HEK293 (cell line): Measurements from ENCODE around the gene KRTAP21-2.
A peak's percentile ranks its signal among the peaks of the same experiment; 100 is the strongest.

Source experiments
- CTCF ChIA-PET: fragments of 350-600 bp; formaldehyde crosslinking; extraction: SDS; loops from one replicate; lab custom pipeline; 2021; ENCODE audit warnings: antibody characterized with exemption; lab: Yijun Ruan, JAX
- POLR2A ChIA-PET: fragments of 300-600 bp; formaldehyde crosslinking; extraction: SDS; loops from one replicate; lab custom pipeline; 2020; ENCODE audit warnings: antibody characterized with exemption, inconsistent platforms; lab: Yijun Ruan, JAX
- H3K27ac ChIP-seq: fragments of 200-500 bp; sonication (Bioruptor generic); 2 replicates; pipeline ENCODE4 v1.5.1; 2014; ENCODE audit warnings: low read depth, low read length, control low read depth, inconsistent platforms; ENCODE audit errors: extremely low read depth
- H3K36me3 ChIP-seq, 2 experiments: fragments of 200-500 bp in 1 of 2; sonication (Bioruptor generic) in 1 of 2; 1 replicate in 1 of 2; 2 replicates in 1 of 2; pipeline ENCODE4 v1.5.1; 2014 to 2017; ENCODE audit warnings: inconsistent platforms in 2 of 2, low read length in 2 of 2; ENCODE audit not compliant: control insufficient read depth in 2 of 2, insufficient read depth in 1 of 2
- H3K4me1 ChIP-seq: fragments of 200-500 bp; sonication (Bioruptor generic); 2 replicates; pipeline ENCODE4 v1.5.1; 2014; ENCODE audit warnings: mild to moderate bottlenecking, low read length, inconsistent platforms; ENCODE audit not compliant: control insufficient read depth, insufficient read depth
- H3K4me3 ChIP-seq: 2 replicates; pipeline ENCODE4 v1.5.1; 2011; ENCODE audit warnings: low read depth, mild to moderate bottlenecking, control low read depth, low read length, moderate library complexity
- H3K9me3 ChIP-seq: fragments of 200-500 bp; sonication (Bioruptor generic); 2 replicates; pipeline ENCODE4 v1.5.1; 2014; ENCODE audit warnings: low read depth, low read length, inconsistent platforms; ENCODE audit not compliant: control insufficient read depth, insufficient read depth
- BCL11A ChIP-seq: fragments of 450-650 bp; formaldehyde crosslinking; IDR thresholded peaks from 2 replicates; pipeline ENCODE4 v1.5.1; 2016; ENCODE audit warnings: low read depth, missing biosample characterization, missing genetic modification characterization
- BCL11B ChIP-seq: fragments of 450-650 bp; formaldehyde crosslinking; IDR thresholded peaks from 2 replicates; pipeline ENCODE4 v1.5.1; 2016; ENCODE audit warnings: low read depth, missing biosample characterization, missing genetic modification characterization
- PRDM1 ChIP-seq: fragments of 450-650 bp; formaldehyde crosslinking; IDR thresholded peaks from 2 replicates; pipeline ENCODE4; 2016; ENCODE audit warnings: missing biosample characterization, missing genetic modification characterization
- ZNF133 ChIP-seq: fragments of 450-650 bp; formaldehyde crosslinking; IDR thresholded peaks from 2 replicates; pipeline ENCODE4 v1.5.1; 2016; ENCODE audit warnings: missing biosample characterization, missing genetic modification characterization
- ZNF146 ChIP-seq: fragments of 450-650 bp; formaldehyde crosslinking; IDR thresholded peaks from 2 replicates; pipeline ENCODE4 v1.5.1; 2016; ENCODE audit warnings: missing biosample characterization, missing genetic modification characterization
- ZNF366 ChIP-seq: fragments of 450-650 bp; formaldehyde crosslinking; conservative IDR thresholded peaks from 2 replicates; pipeline ENCODE4 v1.5.1; 2016; ENCODE audit warnings: missing biosample characterization, missing genetic modification characterization
- ZNF548 ChIP-seq: fragments of 450-650 bp; formaldehyde crosslinking; IDR thresholded peaks from 2 replicates; pipeline ENCODE4 v1.5.1; 2016; ENCODE audit warnings: missing biosample characterization, missing genetic modification characterization
- ZNF629 ChIP-seq: fragments of 450-650 bp; formaldehyde crosslinking; IDR thresholded peaks from 2 replicates; pipeline ENCODE4 v1.5.1; 2017; ENCODE audit warnings: missing biosample characterization, missing genetic modification characterization
- ZNF843 ChIP-seq: fragments of 450-650 bp; formaldehyde crosslinking; IDR thresholded peaks from 2 replicates; pipeline ENCODE4 v1.5.1; 2016; ENCODE audit warnings: missing biosample characterization, missing genetic modification characterization
- TF ChIP-seq, protein P1 (sequence below): fragments of 450-650 bp; IDR thresholded peaks from 2 replicates; pipeline ENCODE4 v1.5.1; 2018; ENCODE audit warnings: missing biosample characterization, missing genetic modification characterization
- TF ChIP-seq, protein P2 (sequence below): fragments of 450-650 bp; formaldehyde crosslinking; IDR thresholded peaks from 2 replicates; pipeline ENCODE4 v1.5.1; 2016; ENCODE audit warnings: missing biosample characterization, missing genetic modification characterization
- TF ChIP-seq, protein P3 (sequence below): fragments of 450-650 bp; formaldehyde crosslinking; IDR thresholded peaks from 2 replicates; pipeline ENCODE4 v1.5.1; 2016; ENCODE audit warnings: missing biosample characterization, missing genetic modification characterization
- TF ChIP-seq, protein P4 (sequence below): fragments of 450-650 bp; formaldehyde crosslinking; conservative IDR thresholded peaks from 2 replicates; pipeline ENCODE4 v1.5.1; 2016; ENCODE audit warnings: low read depth, missing biosample characterization, missing genetic modification characterization
- TF ChIP-seq, protein P5 (sequence below): fragments of 450-650 bp; formaldehyde crosslinking; IDR thresholded peaks from 2 replicates; pipeline ENCODE4 v1.5.1; 2016; ENCODE audit warnings: missing biosample characterization, missing genetic modification characterization
- TF ChIP-seq, protein P6 (sequence below): fragments of 450-650 bp; formaldehyde crosslinking; IDR thresholded peaks from 2 replicates; pipeline ENCODE4 v1.5.1; 2017; ENCODE audit warnings: missing biosample characterization, missing genetic modification characterization
- TF ChIP-seq, protein P7 (sequence below): fragments of 450-650 bp; formaldehyde crosslinking; IDR thresholded peaks from 2 replicates; pipeline ENCODE4 v1.5.1; 2016; ENCODE audit warnings: missing biosample characterization, missing genetic modification characterization
- TF ChIP-seq, protein P8 (sequence below): fragments of 450-650 bp; formaldehyde crosslinking; IDR thresholded peaks from 2 replicates; pipeline ENCODE4 v1.5.1; 2016; ENCODE audit warnings: missing biosample characterization, missing genetic modification characterization

Gene KRTAP21-2

DNA sequence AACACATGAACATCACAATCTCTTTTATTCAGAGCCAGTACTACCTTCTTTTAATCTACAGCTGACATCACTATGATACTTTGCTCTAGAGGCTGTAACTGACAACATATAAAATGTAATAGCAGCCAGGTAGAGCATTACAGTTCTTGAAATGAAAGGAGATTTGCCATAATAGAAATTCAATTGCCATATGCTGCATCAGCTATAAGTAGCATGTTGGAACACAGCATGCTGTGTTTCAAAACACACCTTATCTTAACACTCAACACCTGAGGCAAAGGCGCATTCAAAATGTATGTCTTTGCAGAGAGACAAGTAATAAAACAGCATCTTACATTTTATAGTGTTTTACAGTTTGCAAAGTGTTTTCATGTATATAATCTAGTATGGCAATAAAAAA lies 32.2 kb upstream of the KRTAP21-2 start:
- POLR2A ChIA-PET: no interaction called here
- no peak for TF ChIP-seq ZNF548 (tag by site-specific recombination)
- TF ChIP-seq BCL11A (tag by site-specific recombination): no peak
- TF ChIP-seq, protein P1, sequence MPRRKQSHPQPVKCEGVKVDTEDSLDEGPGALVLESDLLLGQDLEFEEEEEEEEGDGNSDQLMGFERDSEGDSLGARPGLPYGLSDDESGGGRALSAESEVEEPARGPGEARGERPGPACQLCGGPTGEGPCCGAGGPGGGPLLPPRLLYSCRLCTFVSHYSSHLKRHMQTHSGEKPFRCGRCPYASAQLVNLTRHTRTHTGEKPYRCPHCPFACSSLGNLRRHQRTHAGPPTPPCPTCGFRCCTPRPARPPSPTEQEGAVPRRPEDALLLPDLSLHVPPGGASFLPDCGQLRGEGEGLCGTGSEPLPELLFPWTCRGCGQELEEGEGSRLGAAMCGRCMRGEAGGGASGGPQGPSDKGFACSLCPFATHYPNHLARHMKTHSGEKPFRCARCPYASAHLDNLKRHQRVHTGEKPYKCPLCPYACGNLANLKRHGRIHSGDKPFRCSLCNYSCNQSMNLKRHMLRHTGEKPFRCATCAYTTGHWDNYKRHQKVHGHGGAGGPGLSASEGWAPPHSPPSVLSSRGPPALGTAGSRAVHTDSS (tag by site-specific recombination): no peak
- TF ChIP-seq, all 188 proteins: peak for 0
- CTCF ChIA-PET: interaction anchor here (0.6 kb wide), 2 partner anchors 10 to 36 kb away, joined by 3 to 4 read pairs; no protein-coding TSS in a partner anchor
- Histone ChIP-seq H3K9me3 (no peaks in the 10 kb centered on the region; the same call in 1 of the 2 replicates), H3K4me3 (no peak overlapping the region), H3K36me3 (no peaks in the 10 kb centered on the region), H3K4me1 (no peaks in the 10 kb centered on the region), H3K27ac (no peak overlapping the region)

DNA sequence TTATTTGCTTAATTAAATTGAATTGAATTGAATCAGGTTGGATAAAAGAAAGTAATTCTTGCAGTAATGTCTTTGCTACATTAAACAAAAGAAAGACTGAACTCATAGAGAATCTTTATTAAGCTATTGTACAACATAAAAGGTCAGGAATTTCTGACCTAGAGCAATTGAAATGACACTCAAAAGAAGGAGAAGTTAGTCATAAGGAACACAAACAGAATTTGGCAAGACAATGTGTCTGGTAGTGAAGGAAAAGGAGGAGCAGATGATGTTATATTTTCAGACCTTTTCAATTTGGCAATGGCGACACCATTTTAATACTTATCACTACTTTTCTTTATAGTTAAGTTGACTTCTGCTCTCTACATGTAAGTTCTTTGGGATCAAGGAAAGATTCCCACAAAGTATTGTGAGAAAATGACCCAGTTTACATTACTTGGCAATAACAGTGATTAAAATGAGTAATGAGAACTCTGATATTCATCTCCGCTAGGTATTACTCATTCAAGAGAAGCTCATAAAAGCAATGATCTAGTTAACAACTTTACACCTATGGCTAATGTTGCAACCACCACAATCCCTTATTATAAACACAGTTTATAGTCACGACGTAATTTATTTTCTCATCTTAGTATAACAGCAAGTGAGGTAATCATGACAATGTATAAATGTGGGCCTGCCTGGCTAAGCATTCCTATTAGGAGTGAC lies 22.8 kb upstream of the KRTAP21-2 start:
- ChIA-PET CTCF (interaction anchor here (0.6 to 0.8 kb wide), 4 partner anchors 9 to 405 kb away, joined by 3 to 4 read pairs (median 4); no protein-coding TSS in a partner anchor), POLR2A (no interaction called here)
- Histone ChIP-seq H3K4me3 (no peak overlapping the region), H3K4me1 (no peaks in the 10 kb centered on the region), H3K27ac (no peak overlapping the region), H3K36me3 (no peaks in the 10 kb centered on the region), H3K9me3 (no peaks in the 10 kb centered on the region)
- TF ChIP-seq, protein P2, sequence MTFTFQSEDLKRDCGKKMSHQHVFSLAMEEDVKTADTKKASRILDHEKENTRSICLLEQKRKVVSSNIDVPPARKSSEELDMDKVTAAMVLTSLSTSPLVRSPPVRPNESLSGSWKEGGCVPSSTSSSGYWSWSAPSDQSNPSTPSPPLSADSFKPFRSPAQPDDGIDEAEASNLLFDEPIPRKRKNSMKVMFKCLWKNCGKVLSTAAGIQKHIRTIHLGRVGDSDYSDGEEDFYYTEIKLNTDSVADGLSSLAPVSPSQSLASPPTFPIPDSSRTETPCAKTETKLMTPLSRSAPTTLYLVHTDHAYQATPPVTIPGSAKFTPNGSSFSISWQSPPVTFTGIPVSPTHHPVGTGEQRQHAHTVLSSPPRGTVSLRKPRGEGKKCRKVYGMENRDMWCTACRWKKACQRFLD: no peak
- TF ChIP-seq BCL11B (tag by site-specific recombination) (no peak), ZNF629 (tag by site-specific recombination) (peak; percentile 22; the same call in 1 of the 2 replicates), ZNF146 (tag by site-specific recombination) (no peak), ZNF133 (tag by site-specific recombination) (no peak), ZNF843 (tag by site-specific recombination) (no peak), PRDM1 (no peak), ZNF366 (tag by site-specific recombination) (0 out of 2 replicates have a peak, but pooled peaks have one; percentile 27)
- TF ChIP-seq, protein P3, sequence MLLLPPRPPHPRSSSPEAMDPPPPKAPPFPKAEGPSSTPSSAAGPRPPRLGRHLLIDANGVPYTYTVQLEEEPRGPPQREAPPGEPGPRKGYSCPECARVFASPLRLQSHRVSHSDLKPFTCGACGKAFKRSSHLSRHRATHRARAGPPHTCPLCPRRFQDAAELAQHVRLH (tag by site-specific recombination): no peak
- TF ChIP-seq, protein P4, sequence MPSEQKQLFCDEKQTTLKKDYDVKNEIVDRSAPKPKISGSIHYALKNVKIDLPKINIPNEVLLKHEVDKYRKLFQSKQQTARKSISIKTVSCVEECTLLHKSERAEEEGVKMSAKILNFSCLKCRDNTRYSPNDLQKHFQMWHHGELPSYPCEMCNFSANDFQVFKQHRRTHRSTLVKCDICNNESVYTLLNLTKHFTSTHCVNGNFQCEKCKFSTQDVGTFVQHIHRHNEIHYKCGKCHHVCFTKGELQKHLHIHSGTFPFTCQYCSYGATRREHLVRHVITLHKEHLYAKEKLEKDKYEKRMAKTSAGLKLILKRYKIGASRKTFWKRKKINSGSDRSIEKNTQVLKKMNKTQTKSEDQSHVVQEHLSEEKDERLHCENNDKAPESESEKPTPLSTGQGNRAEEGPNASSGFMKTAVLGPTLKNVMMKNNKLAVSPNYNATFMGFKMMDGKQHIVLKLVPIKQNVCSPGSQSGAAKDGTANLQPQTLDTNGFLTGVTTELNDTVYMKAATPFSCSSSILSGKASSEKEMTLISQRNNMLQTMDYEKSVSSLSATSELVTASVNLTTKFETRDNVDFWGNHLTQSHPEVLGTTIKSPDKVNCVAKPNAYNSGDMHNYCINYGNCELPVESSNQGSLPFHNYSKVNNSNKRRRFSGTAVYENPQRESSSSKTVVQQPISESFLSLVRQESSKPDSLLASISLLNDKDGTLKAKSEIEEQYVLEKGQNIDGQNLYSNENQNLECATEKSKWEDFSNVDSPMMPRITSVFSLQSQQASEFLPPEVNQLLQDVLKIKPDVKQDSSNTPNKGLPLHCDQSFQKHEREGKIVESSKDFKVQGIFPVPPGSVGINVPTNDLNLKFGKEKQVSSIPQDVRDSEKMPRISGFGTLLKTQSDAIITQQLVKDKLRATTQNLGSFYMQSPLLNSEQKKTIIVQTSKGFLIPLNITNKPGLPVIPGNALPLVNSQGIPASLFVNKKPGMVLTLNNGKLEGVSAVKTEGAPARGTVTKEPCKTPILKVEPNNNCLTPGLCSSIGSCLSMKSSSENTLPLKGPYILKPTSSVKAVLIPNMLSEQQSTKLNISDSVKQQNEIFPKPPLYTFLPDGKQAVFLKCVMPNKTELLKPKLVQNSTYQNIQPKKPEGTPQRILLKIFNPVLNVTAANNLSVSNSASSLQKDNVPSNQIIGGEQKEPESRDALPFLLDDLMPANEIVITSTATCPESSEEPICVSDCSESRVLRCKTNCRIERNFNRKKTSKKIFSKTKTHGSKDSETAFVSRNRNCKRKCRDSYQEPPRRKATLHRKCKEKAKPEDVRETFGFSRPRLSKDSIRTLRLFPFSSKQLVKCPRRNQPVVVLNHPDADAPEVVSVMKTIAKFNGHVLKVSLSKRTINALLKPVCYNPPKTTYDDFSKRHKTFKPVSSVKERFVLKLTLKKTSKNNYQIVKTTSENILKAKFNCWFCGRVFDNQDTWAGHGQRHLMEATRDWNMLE (tag by site-specific recombination): no peak
- TF ChIP-seq, protein P5, sequence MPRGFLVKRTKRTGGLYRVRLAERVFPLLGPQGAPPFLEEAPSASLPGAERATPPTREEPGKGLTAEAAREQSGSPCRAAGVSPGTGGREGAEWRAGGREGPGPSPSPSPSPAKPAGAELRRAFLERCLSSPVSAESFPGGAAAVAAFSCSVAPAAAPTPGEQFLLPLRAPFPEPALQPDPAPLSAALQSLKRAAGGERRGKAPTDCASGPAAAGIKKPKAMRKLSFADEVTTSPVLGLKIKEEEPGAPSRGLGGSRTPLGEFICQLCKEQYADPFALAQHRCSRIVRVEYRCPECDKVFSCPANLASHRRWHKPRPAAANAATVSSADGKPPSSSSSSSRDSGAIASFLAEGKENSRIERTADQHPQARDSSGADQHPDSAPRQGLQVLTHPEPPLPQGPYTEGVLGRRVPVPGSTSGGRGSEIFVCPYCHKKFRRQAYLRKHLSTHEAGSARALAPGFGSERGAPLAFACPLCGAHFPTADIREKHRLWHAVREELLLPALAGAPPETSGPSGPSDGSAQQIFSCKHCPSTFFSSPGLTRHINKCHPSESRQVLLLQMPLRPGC (tag by site-specific recombination): no peak
- TF ChIP-seq, protein P6, sequence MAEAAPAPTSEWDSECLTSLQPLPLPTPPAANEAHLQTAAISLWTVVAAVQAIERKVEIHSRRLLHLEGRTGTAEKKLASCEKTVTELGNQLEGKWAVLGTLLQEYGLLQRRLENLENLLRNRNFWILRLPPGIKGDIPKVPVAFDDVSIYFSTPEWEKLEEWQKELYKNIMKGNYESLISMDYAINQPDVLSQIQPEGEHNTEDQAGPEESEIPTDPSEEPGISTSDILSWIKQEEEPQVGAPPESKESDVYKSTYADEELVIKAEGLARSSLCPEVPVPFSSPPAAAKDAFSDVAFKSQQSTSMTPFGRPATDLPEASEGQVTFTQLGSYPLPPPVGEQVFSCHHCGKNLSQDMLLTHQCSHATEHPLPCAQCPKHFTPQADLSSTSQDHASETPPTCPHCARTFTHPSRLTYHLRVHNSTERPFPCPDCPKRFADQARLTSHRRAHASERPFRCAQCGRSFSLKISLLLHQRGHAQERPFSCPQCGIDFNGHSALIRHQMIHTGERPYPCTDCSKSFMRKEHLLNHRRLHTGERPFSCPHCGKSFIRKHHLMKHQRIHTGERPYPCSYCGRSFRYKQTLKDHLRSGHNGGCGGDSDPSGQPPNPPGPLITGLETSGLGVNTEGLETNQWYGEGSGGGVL (tag by site-specific recombination): no peak
- TF ChIP-seq, protein P7, sequence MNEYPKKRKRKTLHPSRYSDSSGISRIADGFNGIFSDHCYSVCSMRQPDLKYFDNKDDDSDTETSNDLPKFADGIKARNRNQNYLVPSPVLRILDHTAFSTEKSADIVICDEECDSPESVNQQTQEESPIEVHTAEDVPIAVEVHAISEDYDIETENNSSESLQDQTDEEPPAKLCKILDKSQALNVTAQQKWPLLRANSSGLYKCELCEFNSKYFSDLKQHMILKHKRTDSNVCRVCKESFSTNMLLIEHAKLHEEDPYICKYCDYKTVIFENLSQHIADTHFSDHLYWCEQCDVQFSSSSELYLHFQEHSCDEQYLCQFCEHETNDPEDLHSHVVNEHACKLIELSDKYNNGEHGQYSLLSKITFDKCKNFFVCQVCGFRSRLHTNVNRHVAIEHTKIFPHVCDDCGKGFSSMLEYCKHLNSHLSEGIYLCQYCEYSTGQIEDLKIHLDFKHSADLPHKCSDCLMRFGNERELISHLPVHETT (tag by site-specific recombination): 0 out of 2 replicates have a peak, but pooled peaks have one; percentile 35
- TF ChIP-seq, protein P8, sequence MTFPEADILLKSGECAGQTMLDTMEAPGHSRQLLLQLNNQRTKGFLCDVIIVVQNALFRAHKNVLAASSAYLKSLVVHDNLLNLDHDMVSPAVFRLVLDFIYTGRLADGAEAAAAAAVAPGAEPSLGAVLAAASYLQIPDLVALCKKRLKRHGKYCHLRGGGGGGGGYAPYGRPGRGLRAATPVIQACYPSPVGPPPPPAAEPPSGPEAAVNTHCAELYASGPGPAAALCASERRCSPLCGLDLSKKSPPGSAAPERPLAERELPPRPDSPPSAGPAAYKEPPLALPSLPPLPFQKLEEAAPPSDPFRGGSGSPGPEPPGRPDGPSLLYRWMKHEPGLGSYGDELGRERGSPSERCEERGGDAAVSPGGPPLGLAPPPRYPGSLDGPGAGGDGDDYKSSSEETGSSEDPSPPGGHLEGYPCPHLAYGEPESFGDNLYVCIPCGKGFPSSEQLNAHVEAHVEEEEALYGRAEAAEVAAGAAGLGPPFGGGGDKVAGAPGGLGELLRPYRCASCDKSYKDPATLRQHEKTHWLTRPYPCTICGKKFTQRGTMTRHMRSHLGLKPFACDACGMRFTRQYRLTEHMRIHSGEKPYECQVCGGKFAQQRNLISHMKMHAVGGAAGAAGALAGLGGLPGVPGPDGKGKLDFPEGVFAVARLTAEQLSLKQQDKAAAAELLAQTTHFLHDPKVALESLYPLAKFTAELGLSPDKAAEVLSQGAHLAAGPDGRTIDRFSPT (tag by site-specific recombination): 0 out of 2 replicates have a peak, but pooled peaks have one; percentile 59
